ENCODE measurements around the gene CFAP68. TPM values are rescaled to one million over a fixed set of nuclear protein-coding genes. Genes with fewer than 3 reads are reported as not detected.

The CFAP68 gene
- total and polyA plus RNA-seq, 2 of the 8 experiments (the other 6 are each of a cell fraction or from before 2014, with no cell fraction given), result 21.4 to 43.1 TPM

GRCh38 chr11:111910676-111911562 is 31.6 kb downstream of the CFAP68 start (continued):
- no peak for TF ChIP-seq CTCF (IDR thresholded peaks at IDR 0.05; ENCODE audit: control extremely low read depth in 1 of 3, insufficient read depth in 1 of 3, low read depth in 1 of 3, low read length in 3 of 3)
- no peak for TF ChIP-seq EGR1 (IDR thresholded peaks at IDR 0.05; ENCODE audit: borderline replicate concordance, low read depth, low read length)
